ENCODE measurements around the gene AXDND1.
A peak's percentile ranks its signal among the peaks of the same experiment; 100 is the strongest.
"Not testable (repeated sequence)": the region's sequence is repeated elsewhere in the genome, so short reads cannot be mapped to it uniquely, and the experiment has no call there.

Gene AXDND1

DNA sequence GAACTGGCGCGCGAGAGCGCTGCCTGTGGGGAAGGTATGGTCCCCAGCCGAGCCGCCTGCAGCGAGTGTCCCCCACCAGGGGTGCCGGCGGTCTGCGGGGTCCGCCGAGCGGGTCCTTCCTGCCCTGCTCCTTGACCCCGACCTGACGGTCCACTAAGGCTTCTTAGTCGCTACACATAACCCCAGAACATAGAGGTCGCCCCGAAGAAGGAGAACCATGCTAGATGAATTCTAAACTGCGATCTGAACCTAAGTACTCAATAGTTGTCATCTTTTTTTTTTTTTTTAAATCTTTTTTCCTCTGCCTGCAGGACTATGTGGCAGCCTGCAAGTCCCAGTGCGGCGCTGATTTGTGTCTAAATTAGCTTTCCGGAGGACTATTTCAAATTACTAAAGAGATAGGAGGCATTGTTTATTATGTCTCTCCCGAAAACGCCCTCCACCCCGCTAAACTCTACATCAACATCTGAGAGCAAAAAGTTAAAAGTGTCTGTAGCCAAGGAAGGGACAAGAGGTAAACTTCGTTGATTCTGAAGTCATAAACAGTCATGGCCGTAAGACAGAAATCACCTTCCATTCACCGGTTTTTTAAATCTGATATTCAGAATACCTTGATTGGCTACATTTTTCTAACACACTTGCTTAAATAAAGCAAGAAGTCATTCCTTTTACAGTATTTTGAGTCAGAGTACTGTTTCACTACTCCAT is 476 bp downstream of the AXDND1 start:
- DNase-seq (ENCODE audit: low read depth in 2 of 2), result no peak

DNA sequence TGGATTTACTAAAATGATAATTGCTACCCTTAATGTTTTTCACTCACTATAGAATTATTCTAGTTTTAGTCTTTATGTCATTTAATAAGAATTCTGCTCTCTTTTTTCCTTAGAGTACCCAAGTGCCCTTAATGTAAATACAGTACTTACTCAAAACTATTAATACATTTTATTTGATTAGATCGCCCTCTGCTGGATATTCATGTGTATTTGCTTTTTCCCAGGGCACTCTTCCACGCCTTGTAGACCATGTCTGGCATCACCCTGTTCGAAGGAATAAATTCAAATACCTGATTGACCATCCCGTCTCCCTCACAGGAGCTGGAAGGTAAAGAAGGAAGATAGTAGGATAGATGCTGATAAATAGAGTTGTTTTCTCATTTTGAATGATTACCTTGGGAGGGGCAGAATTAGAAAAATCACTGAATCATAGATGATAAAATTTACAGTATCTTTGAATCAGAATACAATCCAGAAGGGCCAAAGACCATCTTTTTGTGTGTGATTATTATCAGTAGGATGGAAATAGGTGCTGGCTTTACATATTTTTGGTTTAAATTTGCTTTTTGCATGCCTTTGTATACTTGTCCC is 4.1 kb downstream of the AXDND1 start:
- peak; percentile 44 to 49 for DNase-seq (ENCODE audit: low read depth in 2 of 2)

GRCh38 chr1:179372160-179372559 is 6.4 kb downstream of the AXDND1 start:
- DNase-seq (ENCODE audit: low read depth in 2 of 2), result no peak

DNA sequence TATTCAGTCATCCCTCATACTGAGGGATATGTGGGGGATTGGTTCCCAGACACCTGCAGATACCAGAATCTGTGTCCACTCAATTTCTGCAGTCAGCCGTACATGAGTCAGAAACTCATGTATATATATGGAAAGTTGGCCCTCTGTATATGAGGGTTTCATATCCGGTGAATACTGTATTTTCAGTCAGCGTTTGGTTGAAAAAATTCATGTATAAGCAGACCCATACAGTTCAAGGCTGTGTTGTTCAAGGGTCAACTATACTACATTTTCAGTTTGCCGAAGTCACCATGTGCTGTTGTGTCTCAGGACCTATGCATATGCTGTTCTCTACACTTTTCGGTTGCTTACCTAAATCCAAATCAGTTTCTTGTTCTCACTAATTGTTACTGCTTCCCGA is 10.5 kb downstream of the AXDND1 start:
- no peak for DNase-seq (ENCODE audit: low read depth in 2 of 2)

DNA sequence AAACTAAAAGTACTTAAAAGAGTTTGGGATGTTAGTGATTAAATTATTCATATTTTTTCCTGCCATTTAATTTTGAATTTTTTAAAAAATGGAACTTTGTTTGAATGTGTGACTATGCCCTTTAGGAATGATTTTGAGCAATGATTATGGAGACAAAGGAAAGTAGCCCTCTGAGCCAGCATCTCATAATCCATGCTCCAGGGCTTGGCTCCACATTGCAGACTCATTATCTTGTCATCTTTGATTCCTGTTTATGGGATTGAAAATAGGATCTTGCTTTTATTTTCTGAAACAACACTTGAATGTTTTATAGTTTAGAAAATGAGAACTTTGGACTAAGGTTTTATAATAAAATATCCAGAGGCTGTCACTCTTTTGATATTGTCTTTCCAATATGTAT is 14.5 kb downstream of the AXDND1 start:
- no peak for DNase-seq (ENCODE audit: low read depth in 2 of 2)

- no peak for DNase-seq (ENCODE audit: low read depth in 2 of 2)
These were observed 18.3 kb downstream of the AXDND1 start for GRCh38 chr1:179384027-179384426.

- DNase-seq (ENCODE audit: low read depth in 2 of 2), result no peak
These were observed 19.7 kb downstream of the AXDND1 start for GRCh38 chr1:179385510-179385909.

- no peak for DNase-seq (ENCODE audit: low read depth in 2 of 2)
These were observed 27.9 kb downstream of the AXDND1 start for GRCh38 chr1:179393721-179394120.

DNA sequence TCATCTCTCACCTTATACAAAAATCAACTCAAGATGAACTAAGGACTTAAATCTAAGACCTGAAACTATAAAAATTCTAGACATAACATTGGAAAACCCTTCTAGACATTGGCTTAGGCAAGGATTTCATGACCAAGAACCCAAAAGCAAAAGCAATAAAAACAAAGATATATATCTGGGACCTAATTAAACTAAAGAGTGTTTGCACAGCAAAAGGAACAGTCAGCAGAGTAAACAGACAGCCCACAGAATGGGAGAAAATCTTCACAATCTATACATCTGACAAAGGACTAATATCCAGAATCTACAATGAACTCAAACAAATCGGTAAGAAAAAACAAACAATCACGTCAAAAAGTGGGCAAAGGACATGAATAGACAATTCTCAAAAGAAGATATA is 33.6 kb downstream of the AXDND1 start:
- DNase-seq (ENCODE audit: low read depth in 2 of 2), result not testable (repeated sequence)

DNA sequence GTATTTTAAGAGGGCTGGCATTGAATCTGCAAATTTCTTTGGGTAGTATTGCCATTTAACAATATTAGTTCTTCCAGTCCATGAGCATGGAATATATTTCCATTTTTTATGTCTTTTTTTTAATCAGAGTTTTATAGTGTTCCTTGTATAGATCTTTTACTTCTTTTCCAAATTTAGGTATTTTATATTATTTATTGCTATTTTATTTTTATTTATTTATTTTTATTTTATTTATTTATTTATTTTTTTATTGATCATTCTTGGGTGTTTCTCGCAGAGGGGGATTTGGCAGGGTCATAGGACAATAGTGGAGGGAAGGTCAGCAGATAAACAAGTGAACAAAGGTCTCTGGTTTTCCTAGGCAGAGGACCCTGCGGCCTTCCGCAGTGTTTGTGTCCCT is 52.0 kb downstream of the AXDND1 start:
- DNase-seq (ENCODE audit: low read depth in 2 of 2), result not testable (repeated sequence)

DNA sequence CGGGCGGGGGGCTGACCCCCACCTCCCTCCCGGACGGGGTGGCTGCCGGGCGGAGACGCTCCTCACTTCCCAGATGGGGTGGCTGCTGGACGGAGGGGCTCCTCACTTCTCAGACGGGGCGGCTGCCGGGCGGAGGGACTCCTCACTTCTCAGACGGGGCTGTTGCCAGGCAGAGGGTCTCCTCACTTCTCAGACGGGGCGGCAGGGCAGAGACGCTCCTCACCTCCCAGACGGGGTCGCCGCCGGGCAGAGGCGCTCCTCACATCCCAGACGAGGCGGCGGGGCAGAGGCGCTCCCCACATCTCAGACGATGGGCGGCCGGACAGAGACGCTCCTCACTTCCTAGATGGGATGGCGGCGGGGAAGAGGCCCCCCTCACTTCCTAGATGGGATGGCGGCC is 52.9 kb downstream of the AXDND1 start:
- not testable (repeated sequence) for DNase-seq (ENCODE audit: low read depth in 2 of 2)

GRCh38 chr1:179424610-179425009 is 58.8 kb downstream of the AXDND1 start:
- DNase-seq (ENCODE audit: low read depth in 2 of 2), result no peak

GRCh38 chr1:179425186-179425585 is 59.4 kb downstream of the AXDND1 start:
- DNase-seq (ENCODE audit: low read depth in 2 of 2), result no peak

DNA sequence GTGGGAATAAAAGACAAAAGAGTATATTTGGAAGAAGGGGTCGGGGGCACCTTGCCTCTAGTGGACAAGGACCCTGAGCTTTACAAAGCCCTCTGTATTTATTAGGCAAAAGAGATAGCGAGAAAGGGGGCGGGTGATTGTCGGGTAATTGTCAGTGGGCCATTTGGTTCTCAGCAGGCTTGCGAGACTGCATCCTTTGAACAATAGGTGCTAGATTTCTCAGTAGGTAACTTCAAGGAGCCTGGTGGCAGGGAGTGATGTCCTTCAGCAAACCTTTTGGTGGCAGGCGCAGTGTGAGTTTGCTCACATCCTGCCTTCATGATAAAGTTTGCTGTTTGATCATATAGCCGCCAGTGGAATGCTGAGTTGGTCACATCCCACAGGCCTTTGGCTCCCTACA is 71.4 kb downstream of the AXDND1 start:
- DNase-seq (ENCODE audit: low read depth in 2 of 2), result no peak

- not testable (repeated sequence) for DNase-seq (ENCODE audit: low read depth in 2 of 2)
These were observed 73.9 kb downstream of the AXDND1 start for GRCh38 chr1:179439646-179440045.

- DNase-seq (ENCODE audit: low read depth in 2 of 2), result not testable (repeated sequence)
These were observed 74.5 kb downstream of the AXDND1 start for GRCh38 chr1:179440301-179440700.

DNA sequence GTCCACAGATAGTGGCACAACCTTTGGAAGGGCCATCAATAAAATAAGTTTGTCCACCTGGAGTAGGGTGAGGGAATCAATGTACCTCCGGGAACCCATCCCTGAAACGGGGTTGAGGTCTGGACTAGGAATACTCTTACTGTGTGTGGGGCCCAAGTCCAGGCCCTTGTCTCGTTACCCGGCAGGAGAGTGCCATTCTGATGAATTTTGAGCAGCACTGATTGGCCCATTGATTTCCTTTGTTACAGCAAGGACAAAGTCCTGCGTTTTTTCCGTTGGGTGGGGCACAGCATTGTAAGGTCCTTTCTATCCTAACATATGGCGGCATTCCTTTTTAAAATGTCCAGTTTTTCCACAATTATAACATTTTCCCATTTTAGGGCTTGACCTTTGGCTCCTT is 75.2 kb downstream of the AXDND1 start:
- DNase-seq (ENCODE audit: low read depth in 2 of 2), result no peak

- no peak for DNase-seq (ENCODE audit: low read depth in 2 of 2)
These were observed 75.7 kb downstream of the AXDND1 start for GRCh38 chr1:179441501-179441900.

DNA sequence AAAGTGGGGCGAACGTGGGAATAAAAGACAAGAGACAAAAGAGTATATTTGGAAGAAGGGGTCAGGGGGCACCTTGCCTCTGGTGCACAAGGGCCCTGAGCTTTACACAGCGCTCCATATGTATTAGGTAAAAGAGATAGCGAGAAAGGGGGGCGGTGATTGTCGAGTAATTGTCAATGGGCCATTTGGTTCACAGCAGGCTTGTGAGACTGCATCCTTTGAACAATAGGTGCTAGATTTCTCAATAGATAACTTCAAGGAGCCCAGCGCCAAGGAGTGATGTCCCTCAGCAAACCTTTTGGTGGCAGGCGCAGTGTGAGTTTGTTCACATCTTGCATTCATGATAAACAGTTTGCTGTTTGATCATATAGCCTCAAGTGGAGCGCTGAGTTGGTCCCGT is 77.1 kb downstream of the AXDND1 start:
- not testable (repeated sequence) for DNase-seq (ENCODE audit: low read depth in 2 of 2)

DNA sequence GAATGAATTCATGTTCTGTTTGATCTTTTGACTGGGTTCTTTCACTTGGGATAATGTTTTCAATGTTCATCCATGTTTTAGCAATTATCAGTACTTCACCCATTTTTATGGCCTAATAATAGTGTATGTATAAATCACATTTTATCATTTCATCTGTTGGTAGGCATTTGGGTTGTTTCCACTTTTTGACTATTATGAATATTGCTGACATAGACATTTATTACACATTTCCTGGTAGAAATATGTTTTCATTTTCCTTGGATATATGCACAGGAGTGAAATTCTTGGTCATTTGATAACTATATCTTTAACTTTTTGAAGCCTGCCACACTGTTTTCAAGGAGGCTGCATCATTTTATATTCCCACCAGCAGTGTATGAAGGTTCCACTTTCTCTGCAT is 79.8 kb downstream of the AXDND1 start:
- DNase-seq (ENCODE audit: low read depth in 2 of 2), result no peak

- DNase-seq (ENCODE audit: low read depth in 2 of 2), result no peak
These were observed 81.7 kb downstream of the AXDND1 start for GRCh38 chr1:179447489-179447888.

GRCh38 chr1:179448437-179449149 is 82.8 kb downstream of the AXDND1 start:
- no peak for DNase-seq (ENCODE audit: low read depth in 2 of 2)

GRCh38 chr1:179459606-179460206 is 93.9 kb downstream of the AXDND1 start:
- DNase-seq (ENCODE audit: low read depth in 2 of 2), result not testable (repeated sequence)
